GM19395 (cell line): Measurements from ENCODE around the gene SREBF1.

Source experiments
- ATAC-seq: cut with Tn5 transposase; IDR thresholded peaks from one replicate; pipeline ENCODE4 v1.9.1; 2021; ENCODE audit warnings: mild to moderate bottlenecking, moderate library complexity; ENCODE audit not compliant: unreplicated experiment

The SREBF1 gene

GRCh38 chr17:17836818-17837379 is at the start of gene SREBF1:
SREBF1 (minus strand) TSS chr17:17836986; CDS start chr17:17836817, 169 bp downstream.
- peak; percentile 35 for ATAC-seq

DNA sequence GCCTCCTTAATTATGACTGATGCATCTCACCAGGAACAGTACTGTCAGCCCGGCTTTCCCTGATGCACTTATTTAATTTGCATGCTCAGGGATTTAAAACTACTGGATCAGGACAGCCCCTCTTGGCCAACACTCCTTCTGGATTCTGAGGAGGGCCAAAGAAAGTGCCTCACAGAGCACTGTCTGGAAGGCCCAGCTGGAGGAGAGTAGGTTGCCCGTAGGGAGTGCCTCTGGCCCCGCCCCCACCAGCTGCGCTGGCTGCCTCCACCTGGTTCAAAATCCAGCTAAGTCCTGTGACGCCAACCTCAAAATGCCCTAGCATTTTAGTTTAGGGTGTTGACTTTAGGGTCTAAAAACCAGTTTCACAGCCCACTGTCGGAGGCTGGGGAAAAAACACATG is 49.4 kb upstream of the SREBF1 start:
- ATAC-seq: no peak

DNA sequence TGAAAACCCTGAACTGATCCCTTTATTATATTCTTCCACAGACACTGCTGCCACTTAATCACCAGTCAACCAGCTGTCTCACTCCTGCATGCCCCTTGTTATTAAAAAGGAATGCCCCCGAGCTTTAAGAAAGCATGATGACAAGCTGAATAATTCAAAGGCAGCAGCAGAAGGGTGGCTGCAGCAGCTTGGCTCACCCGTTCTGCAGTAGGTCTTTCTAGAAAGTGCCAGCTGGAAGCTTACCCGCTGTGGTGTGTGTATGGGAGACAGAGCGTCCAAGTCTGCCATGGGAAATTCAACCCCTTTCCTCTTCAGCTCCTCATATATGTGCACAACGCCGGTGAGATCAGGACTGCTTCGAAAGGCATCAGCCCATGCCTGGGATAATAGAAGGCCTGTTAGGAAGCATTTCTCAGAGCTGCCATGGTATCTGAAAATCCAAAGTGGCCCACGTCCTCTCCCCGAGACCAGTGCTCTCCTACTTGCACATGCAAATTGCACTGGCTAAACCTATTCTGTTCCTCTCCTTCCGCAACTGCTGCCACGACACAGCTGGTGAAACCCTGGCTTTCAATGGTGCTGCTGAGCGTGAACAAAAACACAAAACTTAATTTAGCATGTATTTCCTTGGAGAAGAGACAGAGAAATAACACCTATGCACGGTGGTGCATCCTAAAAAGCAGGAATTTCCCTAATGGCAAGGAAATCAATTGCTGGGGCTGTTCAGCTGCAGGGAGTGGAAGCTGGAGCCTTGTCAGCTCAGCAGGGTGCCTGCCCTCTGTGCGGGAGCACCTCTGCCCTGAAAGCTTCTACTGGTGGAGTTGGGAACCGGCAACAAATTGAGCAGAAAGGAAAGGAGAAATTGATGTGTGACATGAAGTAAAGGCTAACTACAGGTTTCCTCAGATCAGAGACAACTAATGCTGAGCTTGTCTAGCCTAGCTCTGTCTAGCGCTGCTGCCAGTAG is 47.9 kb upstream of the SREBF1 start:
- ATAC-seq: no peak

DNA sequence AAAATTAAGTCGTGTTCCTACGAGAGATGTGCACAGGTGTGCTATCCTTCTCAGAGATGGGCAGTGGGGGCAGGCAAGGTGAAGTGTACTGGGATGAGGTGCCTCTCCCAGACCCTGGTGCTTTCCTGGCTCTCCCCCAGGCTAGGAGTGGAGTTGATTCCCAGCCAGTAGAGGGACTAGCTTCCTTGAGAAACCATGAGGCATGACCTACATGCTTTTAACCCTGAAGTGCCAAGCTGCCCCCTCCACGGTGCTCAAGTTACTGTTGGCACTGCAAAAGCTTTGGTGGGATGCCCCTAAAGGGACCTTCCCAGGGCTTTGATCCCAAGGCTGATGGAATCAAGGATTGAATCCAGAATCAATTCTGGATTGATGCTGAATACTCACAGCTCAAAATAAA is 47.0 kb upstream of the SREBF1 start:
- ATAC-seq: no peak

GRCh38 chr17:17882082-17882581 is 45.3 kb upstream of the SREBF1 start:
- ATAC-seq: no peak

DNA sequence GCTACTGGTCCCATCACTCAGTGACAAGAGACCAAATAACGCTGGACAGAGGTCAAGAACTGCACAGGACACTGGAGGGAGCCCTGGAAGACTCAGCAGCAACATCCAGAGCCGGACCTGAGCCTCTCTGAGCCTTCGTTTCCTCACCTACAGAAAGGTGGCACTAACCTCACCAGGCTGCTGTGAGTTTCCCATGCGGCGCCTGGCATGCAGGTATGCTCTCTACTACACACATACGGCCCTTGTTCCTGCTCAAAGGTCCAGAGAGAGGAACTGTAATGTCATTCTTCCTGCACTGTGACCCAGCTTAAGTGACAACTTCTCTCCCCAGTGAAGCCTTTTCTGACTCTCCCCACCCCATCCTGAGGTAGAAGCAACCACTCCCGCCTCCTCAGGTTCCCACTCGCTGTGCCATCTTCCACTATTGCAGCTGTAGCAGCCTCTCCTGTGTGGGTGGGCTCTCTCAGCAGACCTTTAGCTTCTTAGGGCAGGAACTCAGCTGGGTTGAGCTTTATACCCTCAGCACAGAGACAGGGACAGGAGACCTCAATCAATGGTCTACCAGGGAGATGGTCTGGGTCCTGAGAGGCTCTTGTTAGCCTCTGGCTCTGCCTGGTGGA is 43.9 kb upstream of the SREBF1 start:
- ATAC-seq: no peak

DNA sequence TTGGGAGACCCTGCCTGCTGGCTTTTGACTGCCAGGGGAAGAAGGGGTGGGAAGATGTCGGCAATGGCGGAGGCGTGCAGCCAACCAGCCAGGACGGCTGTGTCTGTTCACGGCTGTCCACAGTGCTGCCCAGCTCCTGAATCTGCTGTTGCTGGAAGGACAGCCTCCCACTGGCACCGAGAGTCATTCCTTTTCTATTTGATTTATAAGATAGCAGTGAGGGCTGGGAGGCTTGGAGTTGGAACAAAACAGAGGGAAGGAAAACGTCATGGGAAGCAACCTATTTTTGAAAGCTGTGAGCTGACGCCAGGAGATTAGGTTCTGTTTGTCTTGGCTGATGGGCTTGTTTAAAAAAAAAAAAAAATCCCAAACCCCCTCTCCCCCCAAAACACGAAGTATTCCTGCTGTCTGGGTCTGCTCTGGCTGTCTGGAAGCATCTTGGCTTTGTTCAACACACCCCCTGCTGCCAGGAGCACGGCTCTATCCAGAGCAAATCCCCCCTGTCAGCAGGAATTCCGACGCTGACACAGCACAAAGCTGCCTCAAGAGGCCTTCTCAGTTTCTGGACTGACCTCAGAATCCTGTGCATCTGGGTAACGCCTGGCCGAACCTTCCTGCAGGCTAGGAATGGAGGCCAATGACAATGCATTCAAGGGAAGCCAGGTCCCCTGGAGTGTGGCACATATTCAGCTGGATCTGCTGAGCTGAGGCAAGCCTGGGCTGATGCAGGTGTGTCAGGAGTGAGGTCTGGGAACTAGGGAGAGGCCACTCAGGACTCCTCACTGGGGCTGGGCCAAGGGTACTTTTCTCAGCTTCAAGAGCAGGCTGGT is 41.0 kb upstream of the SREBF1 start:
- ATAC-seq: no peak

GRCh38 chr17:17876959-17877528 is 40.3 kb upstream of the SREBF1 start:
- ATAC-seq: no peak

GRCh38 chr17:17874478-17874877 is 37.7 kb upstream of the SREBF1 start:
- ATAC-seq: no peak

- ATAC-seq: no peak
Observed at GRCh38 chr17:17873450-17873991, 36.7 kb upstream of the SREBF1 start.

- ATAC-seq: no peak
Observed at GRCh38 chr17:17872547-17873345, 36.0 kb upstream of the SREBF1 start.

DNA sequence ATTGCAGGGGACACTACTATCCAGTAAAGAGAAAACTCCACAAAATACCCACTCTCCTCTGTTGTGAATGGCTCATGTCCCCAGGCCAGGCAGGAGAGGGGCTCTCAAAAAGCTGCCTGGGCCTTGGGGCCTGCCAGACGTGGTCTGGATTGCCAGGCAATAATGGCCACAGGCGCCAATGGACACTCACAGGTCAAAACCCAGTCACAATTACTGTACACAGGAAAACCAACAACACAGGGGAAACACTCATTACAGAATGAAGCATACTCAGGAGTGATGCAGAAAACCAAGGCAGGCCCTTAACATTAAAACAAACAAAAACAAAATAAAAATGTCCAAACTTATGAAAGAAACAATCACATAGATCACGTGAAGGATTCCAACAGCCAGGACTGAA is 35.1 kb upstream of the SREBF1 start:
- ATAC-seq: no peak

DNA sequence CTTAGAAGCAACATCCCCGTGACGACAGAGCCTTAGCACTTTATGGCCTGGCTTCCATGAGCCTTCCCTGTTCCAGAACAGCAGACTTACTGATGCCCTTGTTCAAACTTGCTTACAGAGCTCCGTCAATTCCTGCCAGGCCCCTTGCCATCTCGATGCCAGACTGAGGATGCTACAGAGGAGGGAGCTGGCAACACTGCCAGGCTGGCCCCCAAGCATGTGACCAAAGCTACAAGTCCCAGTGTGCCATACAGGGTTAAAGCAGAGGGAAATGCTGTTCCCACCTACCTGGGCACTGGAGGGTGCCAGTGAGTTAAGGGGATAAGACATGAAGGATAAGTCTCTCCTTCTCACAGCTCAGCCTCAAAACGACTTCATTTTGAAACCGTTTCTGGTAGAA is 33.5 kb upstream of the SREBF1 start:
- ATAC-seq: no peak

DNA sequence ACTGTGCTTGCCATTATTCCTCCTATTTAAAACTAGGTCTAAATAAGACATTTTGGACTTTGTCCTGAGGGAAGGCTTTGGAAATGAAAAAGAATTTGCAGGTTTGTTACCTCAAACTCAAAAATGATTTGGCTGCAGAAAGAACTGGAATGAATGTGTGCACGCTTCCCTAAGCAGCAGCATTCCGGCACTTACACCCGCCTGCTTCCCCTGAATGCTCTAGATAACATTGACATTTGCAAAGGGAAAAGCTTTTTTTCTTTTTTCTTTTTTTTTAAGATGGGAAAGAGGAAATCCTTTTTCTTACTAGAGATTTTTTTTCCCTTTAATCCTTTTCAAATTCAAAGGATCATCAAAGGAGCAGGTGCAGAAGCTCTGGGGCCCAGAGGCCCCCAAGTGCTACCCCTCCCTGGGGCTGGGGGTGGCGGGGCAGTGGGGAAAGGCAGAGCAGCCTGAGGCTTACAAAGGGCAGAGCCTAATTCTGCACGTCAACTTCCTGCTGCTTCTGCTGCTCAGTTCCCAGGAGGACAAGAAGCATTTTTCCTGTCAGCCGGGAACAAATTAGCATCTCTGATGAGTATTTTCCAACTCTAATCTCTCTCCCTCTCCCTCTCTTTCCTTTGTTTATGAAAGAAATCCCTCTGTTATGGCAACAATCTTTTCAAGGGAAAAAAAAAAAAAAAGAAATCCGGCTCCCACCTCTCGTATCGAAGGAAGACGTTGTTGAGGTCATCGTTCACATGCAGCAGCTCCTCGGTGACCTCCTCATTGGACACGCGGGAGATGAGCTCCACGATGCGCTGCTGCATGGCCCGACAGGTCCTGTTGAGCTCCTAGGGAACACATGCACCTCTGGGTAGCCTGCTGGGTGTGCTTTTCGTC is 32.1 kb upstream of the SREBF1 start:
- no peak for ATAC-seq

DNA sequence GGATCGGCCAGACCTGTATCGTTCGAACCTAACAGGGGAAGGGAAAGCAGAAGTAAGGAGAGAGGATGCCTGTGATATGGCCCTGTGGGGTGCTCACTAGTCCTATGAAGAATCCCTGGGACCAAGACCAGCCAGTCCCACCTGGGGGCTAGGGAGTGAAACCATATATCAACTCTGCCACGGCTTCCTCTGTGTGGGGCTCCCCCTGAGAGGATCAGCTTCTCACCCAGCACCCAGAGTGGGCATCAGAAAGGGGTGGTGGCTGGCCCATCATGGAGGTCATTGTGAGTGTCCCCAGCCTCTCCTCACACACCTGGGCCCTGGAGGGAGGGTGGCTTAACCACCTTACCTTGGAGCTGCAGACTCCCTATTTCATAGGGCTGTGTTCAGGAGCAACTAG is 30.1 kb upstream of the SREBF1 start:
- no peak for ATAC-seq

DNA sequence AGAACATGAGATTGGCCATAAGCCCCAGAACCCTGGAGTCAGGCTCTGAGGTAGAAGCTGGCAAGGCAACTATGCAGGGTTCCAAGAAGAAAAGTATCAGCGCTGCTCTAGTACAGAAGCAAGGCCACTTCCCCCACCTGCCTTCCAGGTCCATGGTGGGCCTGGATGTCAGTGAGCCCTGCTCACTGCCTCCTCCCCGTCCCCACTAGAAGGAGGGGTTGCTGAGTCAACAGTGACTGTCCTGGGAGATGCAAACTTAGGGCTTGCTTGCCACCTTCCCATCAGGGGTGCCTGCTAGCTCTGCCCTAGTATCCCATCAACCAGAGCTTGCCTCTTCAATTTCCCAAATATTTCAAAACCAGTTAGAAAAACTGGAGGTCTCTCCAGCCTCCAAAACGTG is 29.6 kb upstream of the SREBF1 start:
- no peak for ATAC-seq

GRCh38 chr17:17865035-17865434 is 28.2 kb upstream of the SREBF1 start:
- ATAC-seq: no peak

- no peak for ATAC-seq
Observed at GRCh38 chr17:17860766-17861107, 24.0 kb upstream of the SREBF1 start.
